HTR-8/SVneo (cell line): ENCODE measurements around the gene UNC5B.

Experiments
- DNase-seq: peaks from one replicate; pipeline ENCODE4 v3.0.0; 2011; ENCODE audit warnings: low spot score, mixed read lengths; ENCODE audit not compliant: insufficient read length
- FAIRE-seq: peaks from 2 replicates; lab custom pipeline; 2011; peaks lifted over from hg19 to GRCh38; lab: Jason Lieb, UNC

UNC5B gene

GRCh38 chr10:71212318-71213126, at the start of gene UNC5B:
Gene UNC5B (plus strand): TSS chr10:71212570. CDS start chr10:71212986, 416 bp downstream.
- DNase-seq, result peak; percentile 72

DNA sequence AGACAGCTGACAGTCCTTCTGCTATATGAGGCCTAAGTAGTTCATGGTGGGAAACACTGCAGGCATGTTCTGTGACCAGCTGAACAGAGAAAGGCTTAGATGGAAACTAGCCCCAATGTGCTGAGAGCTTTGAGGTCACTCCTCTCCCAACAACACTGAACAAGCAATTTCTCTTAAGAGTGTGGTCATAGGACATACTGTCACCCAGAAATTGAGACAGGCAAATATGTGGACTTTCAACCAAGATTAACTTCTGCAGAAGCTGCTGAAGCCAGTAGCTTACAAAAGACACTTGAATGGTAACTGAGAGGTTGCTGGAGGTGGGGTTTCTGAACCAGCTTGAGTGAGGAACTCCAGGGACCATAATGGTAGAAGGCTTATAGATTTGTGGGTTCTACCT, 38.9 kb upstream of the UNC5B start:
- DNase-seq (no peak), FAIRE-seq (no peak)

More at GRCh38 chr10:71212318-71213126, at the start of gene UNC5B:
- FAIRE-seq, result no peak

DNA sequence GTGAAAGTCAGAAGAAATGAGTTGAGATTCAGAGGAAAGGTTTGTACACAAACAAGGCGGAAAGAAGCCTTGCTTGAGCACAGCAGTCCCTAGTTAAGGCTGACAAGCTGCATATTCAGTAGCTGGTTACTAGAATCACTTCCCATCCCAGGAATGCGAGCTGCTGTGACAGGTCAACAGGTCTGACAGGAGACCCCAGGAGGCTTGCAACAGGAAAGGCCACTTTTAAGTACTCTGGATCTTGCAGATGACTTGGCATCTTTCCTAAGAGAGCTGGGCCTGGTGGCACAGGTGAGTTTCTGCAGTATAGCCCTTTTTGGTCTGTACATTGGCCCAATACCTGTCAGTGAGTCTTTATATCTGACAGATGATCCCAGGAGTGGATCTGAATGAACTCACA, 35.7 kb upstream of the UNC5B start:
- FAIRE-seq, result no peak

DNA sequence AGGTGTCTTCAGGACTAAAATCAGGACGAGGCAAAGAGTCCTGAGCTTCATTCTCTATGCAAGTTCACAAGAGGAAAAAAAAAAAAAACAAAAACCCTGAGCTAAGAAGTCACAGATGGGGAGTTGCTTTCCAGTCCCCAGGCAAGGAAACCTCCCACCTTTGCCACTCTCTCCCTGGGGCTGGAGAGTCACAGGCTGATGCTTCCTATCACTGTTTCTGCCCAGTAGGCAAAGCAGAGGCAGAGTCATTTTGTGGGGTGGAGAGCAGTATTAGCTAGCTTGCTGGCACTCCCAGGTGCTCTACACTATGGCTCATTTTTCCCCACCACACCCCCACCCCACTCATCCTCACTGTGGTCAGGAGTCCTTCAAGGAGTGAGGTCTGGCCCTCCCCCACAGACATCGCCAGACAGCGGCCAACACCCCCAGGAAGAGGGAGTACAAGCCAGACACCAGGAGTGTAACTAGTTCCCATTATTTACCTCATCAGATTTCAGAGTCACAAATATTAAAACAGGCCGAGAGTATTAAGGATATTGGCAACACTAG, 34.6 kb upstream of the UNC5B start:
- no peak for FAIRE-seq
- no peak for DNase-seq

More for the DNA sequence above, 35.7 kb upstream of the UNC5B start:
- DNase-seq, result no peak

DNA sequence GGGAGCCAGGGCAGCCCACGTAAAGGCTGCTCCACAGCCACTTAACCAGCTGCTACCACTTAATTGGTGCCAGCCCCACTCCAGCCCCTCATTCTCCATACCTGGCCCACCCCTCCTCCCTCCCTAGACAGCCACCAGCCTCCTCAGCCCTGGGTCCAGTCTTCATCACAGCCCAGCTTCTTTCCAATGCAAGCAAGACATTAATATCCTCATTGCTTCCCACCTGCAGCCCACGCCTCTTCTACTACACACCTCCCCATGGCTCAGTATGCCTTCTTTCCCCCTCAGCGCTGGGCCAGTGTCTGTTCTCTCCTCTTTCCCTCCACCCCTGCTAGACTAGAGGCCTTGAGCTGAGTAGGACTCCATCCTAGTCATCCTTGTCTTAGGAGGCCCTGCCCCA, 33.5 kb upstream of the UNC5B start:
- DNase-seq (no peak), FAIRE-seq (no peak)

- DNase-seq, result no peak
- no peak for FAIRE-seq
These were observed 33.0 kb upstream of the UNC5B start for GRCh38 chr10:71179382-71179781.

DNA sequence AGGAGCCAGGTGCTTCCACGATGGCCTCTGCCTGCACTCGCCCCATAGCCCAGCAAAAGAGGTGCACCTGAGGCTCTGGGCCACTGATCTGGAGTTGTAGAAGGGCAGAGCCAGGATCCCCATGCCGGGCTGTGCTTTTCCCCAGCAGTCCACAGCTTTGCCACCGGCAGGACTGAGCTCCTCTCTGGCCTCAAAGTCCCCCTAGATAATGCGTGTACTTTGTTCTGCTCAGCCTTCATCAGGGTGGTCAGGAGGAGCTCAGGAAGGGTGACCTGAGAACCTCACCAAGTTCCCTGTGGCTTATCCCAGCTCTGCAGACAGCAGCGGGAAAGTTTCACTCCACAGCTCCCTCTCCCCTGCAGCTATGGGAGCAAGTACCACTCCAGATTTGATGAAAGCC, 27.9 kb upstream of the UNC5B start:
- DNase-seq (no peak), FAIRE-seq (no peak)

- no peak for DNase-seq
- FAIRE-seq, result no peak
These were observed 27.2 kb upstream of the UNC5B start for GRCh38 chr10:71185209-71185608.

DNA sequence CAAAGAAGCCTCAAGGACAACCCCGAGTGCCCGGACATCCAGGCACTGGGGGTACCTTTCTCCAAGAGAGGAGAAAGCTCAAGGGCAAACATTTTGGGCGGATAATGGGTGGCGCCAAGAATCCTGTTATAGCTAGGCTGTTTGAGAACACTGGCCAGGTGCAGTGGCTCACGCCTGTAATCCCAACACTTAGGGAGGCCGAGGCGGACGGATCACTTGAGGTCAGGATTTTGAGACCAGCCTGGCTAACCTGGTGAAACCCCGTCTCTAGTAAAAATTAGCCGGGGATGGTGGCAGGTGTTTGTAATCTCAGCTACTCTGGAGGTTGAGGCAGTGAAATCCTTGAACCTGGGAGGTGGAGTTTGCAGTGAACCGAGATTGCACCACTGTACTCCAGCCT, 25.2 kb upstream of the UNC5B start:
- DNase-seq, result no peak
- FAIRE-seq, result no peak

- no peak for FAIRE-seq
These were observed 24.8 kb upstream of the UNC5B start for GRCh38 chr10:71187600-71187999.

DNA sequence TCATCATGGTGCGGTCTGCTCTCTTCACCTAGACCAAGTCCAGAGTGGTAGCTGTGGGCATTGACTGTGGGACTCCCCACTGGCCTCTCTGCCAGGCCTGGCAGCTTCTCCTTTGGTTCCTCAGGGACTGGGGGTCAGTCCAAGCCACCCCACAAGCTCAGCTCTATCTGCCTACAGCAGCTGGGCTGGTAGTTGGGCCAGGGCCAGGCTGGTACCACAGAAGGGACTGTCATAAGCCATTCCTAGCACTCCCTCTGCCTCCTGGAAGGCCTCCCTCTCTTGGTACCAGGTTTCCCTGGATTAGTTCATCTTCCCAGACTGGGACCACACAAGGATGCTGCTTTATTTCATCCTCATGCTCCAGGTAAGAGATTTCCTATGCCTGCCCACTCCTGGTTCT, 24.2 kb upstream of the UNC5B start:
- DNase-seq (no peak), FAIRE-seq (no peak)

More at GRCh38 chr10:71187600-71187999, 24.8 kb upstream of the UNC5B start:
- no peak for DNase-seq

GRCh38 chr10:71191019-71191418, 21.4 kb upstream of the UNC5B start:
- no peak for FAIRE-seq

DNA sequence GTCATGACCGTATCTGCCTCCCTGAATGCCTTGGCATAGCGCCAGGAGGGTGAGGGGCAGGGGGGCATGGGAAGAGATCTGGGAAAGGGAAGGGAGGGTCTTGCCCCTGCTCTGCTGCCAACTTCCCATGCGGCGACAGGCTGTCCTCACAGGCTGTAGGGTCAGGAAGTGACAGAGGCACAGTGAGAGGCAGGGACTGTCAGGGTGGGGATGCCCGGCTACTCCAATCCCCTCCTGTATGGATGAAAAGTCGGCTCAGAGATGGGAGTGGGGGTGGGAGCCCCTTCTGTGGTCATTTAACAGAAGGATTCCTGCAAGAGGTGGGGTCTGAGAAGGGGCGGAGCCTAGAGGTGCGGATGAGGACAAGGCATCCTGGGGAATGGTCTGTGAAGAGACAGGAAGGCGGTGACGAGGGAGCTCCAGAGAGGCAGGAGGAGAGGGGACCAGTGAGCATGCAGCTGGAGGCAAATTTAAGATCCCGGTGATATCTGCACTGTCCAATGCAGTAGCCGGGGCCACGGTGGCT, 20.8 kb upstream of the UNC5B start:
- DNase-seq, result no peak
- no peak for FAIRE-seq

More at GRCh38 chr10:71191019-71191418, 21.4 kb upstream of the UNC5B start:
- DNase-seq, result no peak

GRCh38 chr10:71193516-71193915, 18.9 kb upstream of the UNC5B start:
- FAIRE-seq, result no peak
- no peak for DNase-seq

GRCh38 chr10:71197955-71198354, 14.4 kb upstream of the UNC5B start:
- no peak for DNase-seq

DNA sequence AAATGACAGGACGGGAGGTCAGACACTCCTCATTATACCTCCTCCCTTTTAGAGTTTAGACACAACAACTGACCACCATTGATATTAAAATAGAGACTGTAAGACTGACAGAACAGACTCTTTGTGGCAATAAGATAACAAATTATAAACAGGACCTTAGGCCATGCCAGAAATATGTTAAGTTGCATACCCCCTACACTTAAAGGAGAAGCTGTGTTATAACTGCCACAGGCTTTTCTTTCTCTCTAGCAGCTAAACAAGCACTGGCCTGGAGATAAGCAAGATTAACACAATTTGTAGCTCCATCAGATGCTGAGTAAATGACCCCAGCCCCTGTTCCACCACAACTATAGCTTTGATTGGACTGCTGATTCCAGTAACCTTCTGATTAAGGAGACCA, 10.5 kb upstream of the UNC5B start:
- FAIRE-seq, result no peak

More at GRCh38 chr10:71197955-71198354, 14.4 kb upstream of the UNC5B start:
- no peak for FAIRE-seq

DNA sequence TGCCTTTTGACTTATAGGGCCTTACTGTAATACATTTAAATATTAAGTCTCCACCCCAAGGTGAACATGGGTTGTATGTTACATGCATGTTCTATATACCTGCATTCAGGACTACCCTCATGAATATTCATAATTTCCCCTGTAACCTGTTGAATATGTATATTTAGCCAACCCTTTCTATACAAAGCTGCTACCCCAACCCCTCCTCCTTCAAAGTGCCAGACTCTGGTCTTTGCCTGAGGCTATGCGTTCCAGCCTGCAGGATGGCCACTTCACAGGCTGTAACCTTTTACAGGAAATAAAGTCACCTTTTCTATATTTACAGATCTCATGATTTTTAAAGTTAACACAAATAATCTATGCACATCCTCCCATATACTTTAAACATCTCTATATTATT, 10.1 kb upstream of the UNC5B start:
- DNase-seq, result no peak
- FAIRE-seq, result no peak

More for the DNA sequence above, 10.5 kb upstream of the UNC5B start:
- DNase-seq, result no peak

GRCh38 chr10:71203124-71203523, 9.2 kb upstream of the UNC5B start:
- no peak for DNase-seq
- FAIRE-seq, result no peak

DNA sequence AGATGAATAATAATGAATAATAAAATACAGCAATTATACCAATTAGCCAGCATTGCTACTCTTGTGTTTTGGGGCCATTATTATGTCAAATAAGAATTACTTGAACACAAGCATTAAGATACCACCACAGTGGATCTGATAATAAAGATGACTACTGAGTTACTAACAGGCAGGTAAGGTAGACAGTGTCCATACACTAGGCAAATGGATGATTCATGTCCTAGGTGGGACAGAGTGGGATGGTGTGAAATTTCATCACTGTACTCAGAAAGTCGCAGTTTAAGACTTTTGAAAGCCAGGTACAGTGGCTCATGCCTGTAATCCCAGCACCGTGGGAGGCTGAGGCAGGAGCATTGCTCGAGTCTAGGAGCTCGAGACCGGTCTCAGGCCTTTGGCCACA, 8.7 kb upstream of the UNC5B start:
- FAIRE-seq (no peak), DNase-seq (no peak)

DNA sequence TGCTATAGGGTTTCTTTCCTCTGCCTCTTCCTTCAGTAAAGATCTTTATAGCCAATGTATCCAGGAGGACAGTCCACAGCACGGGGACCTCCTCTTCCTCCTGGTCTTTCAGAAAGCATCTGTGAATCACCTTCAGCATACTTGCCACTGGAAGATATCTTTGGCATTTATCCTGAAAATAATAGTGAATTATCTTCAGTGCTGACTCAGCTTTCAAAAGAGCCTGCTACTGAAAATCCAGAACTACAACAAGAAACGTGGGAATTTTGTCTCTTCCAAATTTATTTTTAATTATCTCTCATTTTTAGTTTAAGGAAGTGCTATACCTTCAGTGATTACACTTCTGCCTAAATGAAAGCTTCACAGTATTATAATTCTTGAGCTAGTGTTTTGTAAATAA, 7.6 kb upstream of the UNC5B start:
- FAIRE-seq, result no peak
- DNase-seq, result no peak

DNA sequence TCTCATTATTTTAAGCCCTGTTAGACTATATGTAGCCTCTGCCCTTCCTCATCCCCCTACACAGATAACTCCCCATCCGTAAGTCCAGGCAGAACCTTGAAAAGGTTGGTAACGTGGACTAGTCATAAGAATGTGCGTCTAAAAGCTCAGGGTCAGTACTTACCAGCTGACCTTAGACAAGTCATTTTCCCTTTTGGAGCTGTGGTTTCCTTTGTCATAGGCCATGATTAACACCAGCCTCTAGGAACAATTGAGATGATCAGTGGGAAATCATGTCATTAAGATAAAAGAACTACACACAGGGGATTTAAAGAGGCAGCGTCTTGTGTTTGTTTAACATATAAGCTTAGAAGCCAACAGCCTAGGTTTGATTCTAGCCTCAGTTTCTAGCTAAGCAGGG, 6.9 kb upstream of the UNC5B start:
- FAIRE-seq (no peak), DNase-seq (no peak)
